ENCODE data around the gene HIGD1C.

HIGD1C gene

GRCh38 chr12:51018956-51019355, 66.6 kb downstream of the HIGD1C start:
- no peak for TF ChIP-seq CTCF (conservative IDR thresholded peaks at IDR 0.05; ENCODE audit: low read depth, low read length)
- no peak for DNase-seq (ENCODE audit: low read depth)
- no peak overlapping the region for H3K4me3 ChIP-seq (ENCODE audit: low read length)

DNA sequence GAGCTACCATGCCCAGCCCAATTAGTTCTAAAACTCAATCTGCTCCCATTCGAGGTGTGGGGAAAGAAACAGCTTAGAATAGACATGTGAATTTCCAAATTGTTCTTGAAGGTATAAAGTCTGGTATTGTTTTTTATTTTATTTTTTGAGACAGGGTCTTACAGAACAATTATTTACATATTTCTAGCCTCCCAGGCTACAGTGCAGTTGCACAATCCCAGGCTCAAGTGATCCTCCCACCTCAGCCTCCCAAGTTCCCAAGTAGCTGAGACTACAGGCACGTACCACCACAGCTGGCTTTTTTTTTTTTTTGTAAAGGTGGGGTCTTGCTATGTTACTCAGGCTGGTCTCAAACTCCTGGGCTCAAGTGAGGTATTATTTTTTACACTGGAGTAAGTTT, 67.6 kb downstream of the HIGD1C start:
- no peak for TF ChIP-seq CTCF (conservative IDR thresholded peaks at IDR 0.05; ENCODE audit: low read depth, low read length)
- no peak overlapping the region for H3K4me3 ChIP-seq (ENCODE audit: low read length)
- no peak for DNase-seq (ENCODE audit: low read depth)
